Purkinje cell (primary cell): ENCODE results near the gene IZUMO4. TPM values are rescaled to one million over a fixed set of nuclear protein-coding genes. Genes with fewer than 3 reads are reported as not detected.

ENCODE experiments used
- polyA plus RNA-seq: library from polyadenylated mRNA; unstranded; fragments of >200 nt; fragmentation: Nextera tagmentation; gene quantifications from 2 replicates; pipeline ENCODE4 v1.2.1, GENCODE V29; 2014

IZUMO4 gene, protein sequence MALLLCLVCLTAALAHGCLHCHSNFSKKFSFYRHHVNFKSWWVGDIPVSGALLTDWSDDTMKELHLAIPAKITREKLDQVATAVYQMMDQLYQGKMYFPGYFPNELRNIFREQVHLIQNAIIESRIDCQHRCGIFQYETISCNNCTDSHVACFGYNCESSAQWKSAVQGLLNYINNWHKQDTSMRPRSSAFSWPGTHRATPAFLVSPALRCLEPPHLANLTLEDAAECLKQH
- not detected in 2 replicates for polyA plus RNA-seq

GRCh38 chr19:2096480-2097202 is at the start of gene IZUMO4:
IZUMO4 (plus strand) TSS chr19:2096915; CDS start chr19:2096946, 31 bp downstream.

DNA sequence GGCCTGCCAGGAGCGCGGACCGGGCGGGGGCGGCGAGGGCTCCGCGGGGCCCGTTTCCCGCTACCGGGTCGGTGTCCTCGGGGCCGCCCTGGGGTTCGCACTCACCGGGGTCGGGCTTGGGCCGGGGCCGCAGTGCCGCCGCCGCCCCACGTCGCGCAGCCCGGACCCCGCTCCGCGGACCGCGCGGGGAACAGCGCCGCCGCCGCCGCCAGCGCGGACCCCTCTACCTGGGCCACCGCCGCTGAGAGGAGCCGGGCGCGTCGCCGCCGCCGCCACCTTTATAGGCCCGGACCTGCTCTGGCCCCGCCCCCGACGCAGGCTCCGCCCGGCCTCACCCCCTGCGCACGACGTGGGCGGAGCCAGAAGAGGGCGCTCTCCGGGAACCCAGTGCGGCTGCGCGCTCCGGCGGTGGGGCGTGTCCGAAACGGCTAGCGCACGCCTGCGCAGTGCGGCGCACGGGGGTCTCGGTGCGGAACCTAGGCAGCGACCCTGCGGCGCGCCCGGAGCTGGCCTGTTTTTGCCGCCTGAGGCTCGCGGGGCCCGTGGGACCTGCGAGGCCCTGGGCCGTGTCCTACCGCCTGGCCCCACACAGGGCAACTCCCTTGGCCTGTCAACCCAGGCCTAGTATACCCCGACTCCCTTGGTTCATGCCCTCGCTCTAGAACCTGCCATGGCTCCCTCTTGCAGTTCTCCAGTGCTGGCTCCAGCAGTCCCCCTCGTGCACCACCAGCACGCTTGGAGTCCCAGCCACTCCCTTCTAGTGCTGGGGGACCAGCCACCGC is 45.5 kb upstream of the IZUMO4 start, which contains the start of gene MKNK2:
Gene MKNK2 (minus strand): TSS at position 254 of the 782 bp plus-strand sequence. CDS start 393 bp downstream, outside the sequence.

GRCh38 chr19:2096034-2096479 is 658 bp upstream of the IZUMO4 start, which contains the start of gene MOB3A:
MOB3A (minus strand) TSS chr19:2096326; CDS start chr19:2078560, 17,766 bp downstream.

Other genes starting within 250 kb of the IZUMO4 start
- not detected in 2 replicates for gene REXO1, start 248.4 kb upstream of the IZUMO4 start, polyA plus RNA-seq
- gene KLF16, start 233.3 kb upstream of the IZUMO4 start, polyA plus RNA-seq: 0.14 and 0.15 TPM in 2 replicates
- 0.53 TPM in 1 of 2 replicates, not detected in the other for gene ABHD17A, start 211.4 kb upstream of the IZUMO4 start, polyA plus RNA-seq
- not detected in 2 replicates for gene ADAT3, start 191.5 kb upstream of the IZUMO4 start, polyA plus RNA-seq
- 2.4 and 2.7 TPM in 2 replicates for gene SCAMP4, start 191.5 kb upstream of the IZUMO4 start, polyA plus RNA-seq
- gene CSNK1G2, start 155.7 kb upstream of the IZUMO4 start, polyA plus RNA-seq: 0.40 and 0.52 TPM in 2 replicates
- 0.18 and 0.24 TPM in 2 replicates for gene BTBD2, start 81.2 kb upstream of the IZUMO4 start, polyA plus RNA-seq
- gene MKNK2, start 45.7 kb upstream of the IZUMO4 start, polyA plus RNA-seq: 7.4 and 8.7 TPM in 2 replicates
- 0.34 and 0.62 TPM in 2 replicates for gene MOB3A, start 589 bp upstream of the IZUMO4 start, polyA plus RNA-seq
- gene AP3D1, start 54.7 kb downstream of the IZUMO4 start, polyA plus RNA-seq: 19.1 and 20.9 TPM in 2 replicates
- 0.28 and 0.39 TPM in 2 replicates for gene DOT1L, start 67.0 kb downstream of the IZUMO4 start, polyA plus RNA-seq
- gene PLEKHJ1, start 139.4 kb downstream of the IZUMO4 start, polyA plus RNA-seq: 8.4 and 8.6 TPM in 2 replicates
- gene SF3A2, start 139.9 kb downstream of the IZUMO4 start, polyA plus RNA-seq: 0.16 and 0.43 TPM in 2 replicates
- gene AMH, start 152.4 kb downstream of the IZUMO4 start, polyA plus RNA-seq: not detected in 2 replicates
- not detected in 2 replicates for gene JSRP1, start 159.5 kb downstream of the IZUMO4 start, polyA plus RNA-seq
- not detected in 2 replicates for gene PEAK3, start 185.3 kb downstream of the IZUMO4 start, polyA plus RNA-seq
- 0.59 and 1.0 TPM in 2 replicates for gene LINGO3, start 211.2 kb downstream of the IZUMO4 start, polyA plus RNA-seq
- gene LSM7, start 231.7 kb downstream of the IZUMO4 start, polyA plus RNA-seq: 47.5 and 62.2 TPM in 2 replicates
- 2.0 and 3.0 TPM in 2 replicates for gene SPPL2B, start 231.8 kb downstream of the IZUMO4 start, polyA plus RNA-seq